Effector memory CD4-positive, alpha-beta T cell (primary cell): ENCODE results near the gene RBMS3.

ENCODE experiments used
- DNase-seq, 3 donors: peaks; one replicate each; pipeline ENCODE4 v3.0.0-alpha.2; 2020
- H3K27ac ChIP-seq: 2 replicates; pipeline ENCODE4 v1.7.0; 2013; ENCODE audit warnings: mild to moderate bottlenecking, low read length, moderate library complexity; ENCODE audit not compliant: insufficient read depth, poor library complexity, severe bottlenecking
- H3K27me3 ChIP-seq: replicated peaks from 2 replicates; pipeline ENCODE4 v1.7.0; 2013; ENCODE audit warnings: mild to moderate bottlenecking, low read length; ENCODE audit not compliant: insufficient read depth, control insufficient read depth, poor library complexity, severe bottlenecking
- H3K36me3 ChIP-seq: 2 replicates; pipeline ENCODE4 v1.7.0; 2013; ENCODE audit warnings: mild to moderate bottlenecking, low read length, moderate library complexity; ENCODE audit not compliant: control insufficient read depth, insufficient read depth
- H3K4me1 ChIP-seq: 2 replicates; pipeline ENCODE4 v1.7.0; 2013; ENCODE audit warnings: low read length, mild to moderate bottlenecking; ENCODE audit not compliant: control insufficient read depth, insufficient read depth, poor library complexity, severe bottlenecking
- H3K4me3 ChIP-seq: 2 replicates; pipeline ENCODE4 v1.7.0; 2013; ENCODE audit warnings: low read length, low read depth, mild to moderate bottlenecking; ENCODE audit not compliant: insufficient read depth, poor library complexity, severe bottlenecking
- H3K9me3 ChIP-seq: 2 replicates; pipeline ENCODE4 v1.7.0; 2013; ENCODE audit warnings: mild to moderate bottlenecking, low read length, moderate library complexity; ENCODE audit not compliant: control insufficient read depth

RBMS3 gene

GRCh38 chr3:29694331-29694730, 413.5 kb downstream of the RBMS3 start:
- no peak overlapping the region for H3K27ac ChIP-seq
- no peaks in the 10 kb centered on the region for H3K36me3 ChIP-seq
- no peaks in the 10 kb centered on the region for H3K27me3 ChIP-seq
- no peaks in the 10 kb centered on the region for H3K9me3 ChIP-seq
- DNase-seq = no peak
- H3K4me3 ChIP-seq = no peak overlapping the region
- no peaks in the 10 kb centered on the region for H3K4me1 ChIP-seq

- H3K27ac ChIP-seq = no peak overlapping the region
- no peak for DNase-seq
Observed at GRCh38 chr3:29694783-29695182, 413.9 kb downstream of the RBMS3 start.

GRCh38 chr3:29695201-29695600, 414.3 kb downstream of the RBMS3 start:
- Histone ChIP-seq H3K4me1 (no peaks in the 10 kb centered on the region), H3K9me3 (no peaks in the 10 kb centered on the region), H3K27me3 (no peaks in the 10 kb centered on the region), H3K36me3 (no peaks in the 10 kb centered on the region), H3K27ac (no peak overlapping the region), H3K4me3 (no peak overlapping the region)
- DNase-seq = no peak

More at GRCh38 chr3:29694783-29695182, 413.9 kb downstream of the RBMS3 start:
- no peaks in the 10 kb centered on the region for H3K9me3 ChIP-seq
- no peaks in the 10 kb centered on the region for H3K4me1 ChIP-seq
- H3K36me3 ChIP-seq = no peaks in the 10 kb centered on the region
- no peaks in the 10 kb centered on the region for H3K27me3 ChIP-seq
- no peak overlapping the region for H3K4me3 ChIP-seq

GRCh38 chr3:29695643-29696198, 414.9 kb downstream of the RBMS3 start:
- Histone ChIP-seq H3K27ac (no peak overlapping the region), H3K36me3 (no peaks in the 10 kb centered on the region), H3K4me3 (no peak overlapping the region), H3K9me3 (no peaks in the 10 kb centered on the region), H3K4me1 (no peaks in the 10 kb centered on the region), H3K27me3 (no peaks in the 10 kb centered on the region)
- no peak for DNase-seq

- H3K9me3 ChIP-seq = no peaks in the 10 kb centered on the region
- no peaks in the 10 kb centered on the region for H3K27me3 ChIP-seq
- DNase-seq = no peak
- no peak overlapping the region for H3K27ac ChIP-seq
- no peaks in the 10 kb centered on the region for H3K4me1 ChIP-seq
- H3K4me3 ChIP-seq = no peak overlapping the region
- no peaks in the 10 kb centered on the region for H3K36me3 ChIP-seq
Observed at GRCh38 chr3:29696311-29696710, 415.4 kb downstream of the RBMS3 start.

DNA sequence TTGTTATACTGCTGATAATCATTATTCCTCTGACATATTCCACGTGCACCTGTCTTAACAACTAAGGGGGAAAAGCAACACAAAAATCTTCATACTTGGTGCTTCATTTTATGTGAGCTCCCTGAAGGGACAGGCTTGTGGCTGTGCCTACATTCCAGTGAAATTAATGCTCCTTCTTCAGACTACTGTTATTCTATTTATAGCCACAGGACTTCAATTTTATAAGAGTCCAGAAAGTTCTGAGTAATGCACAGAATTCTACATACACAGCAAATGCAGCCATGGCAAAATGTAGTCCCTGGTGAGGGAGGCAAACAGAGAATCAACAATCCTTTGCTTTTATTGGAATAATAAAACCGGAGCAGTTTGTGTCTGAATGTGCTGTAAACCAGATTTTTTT, 417.1 kb downstream of the RBMS3 start:
- no peaks in the 10 kb centered on the region for H3K4me1 ChIP-seq
- no peaks in the 10 kb centered on the region for H3K36me3 ChIP-seq
- no peaks in the 10 kb centered on the region for H3K27me3 ChIP-seq
- H3K4me3 ChIP-seq = no peak overlapping the region
- no peak overlapping the region for H3K27ac ChIP-seq
- no peak for DNase-seq
- no peaks in the 10 kb centered on the region for H3K9me3 ChIP-seq

GRCh38 chr3:29700256-29700655, 419.4 kb downstream of the RBMS3 start:
- no peaks in the 10 kb centered on the region for H3K27me3 ChIP-seq
- no peaks in the 10 kb centered on the region for H3K36me3 ChIP-seq
- DNase-seq = no peak
- H3K27ac ChIP-seq = no peak overlapping the region
- no peak overlapping the region for H3K4me3 ChIP-seq
- H3K4me1 ChIP-seq = no peaks in the 10 kb centered on the region
- H3K9me3 ChIP-seq = no peaks in the 10 kb centered on the region

DNA sequence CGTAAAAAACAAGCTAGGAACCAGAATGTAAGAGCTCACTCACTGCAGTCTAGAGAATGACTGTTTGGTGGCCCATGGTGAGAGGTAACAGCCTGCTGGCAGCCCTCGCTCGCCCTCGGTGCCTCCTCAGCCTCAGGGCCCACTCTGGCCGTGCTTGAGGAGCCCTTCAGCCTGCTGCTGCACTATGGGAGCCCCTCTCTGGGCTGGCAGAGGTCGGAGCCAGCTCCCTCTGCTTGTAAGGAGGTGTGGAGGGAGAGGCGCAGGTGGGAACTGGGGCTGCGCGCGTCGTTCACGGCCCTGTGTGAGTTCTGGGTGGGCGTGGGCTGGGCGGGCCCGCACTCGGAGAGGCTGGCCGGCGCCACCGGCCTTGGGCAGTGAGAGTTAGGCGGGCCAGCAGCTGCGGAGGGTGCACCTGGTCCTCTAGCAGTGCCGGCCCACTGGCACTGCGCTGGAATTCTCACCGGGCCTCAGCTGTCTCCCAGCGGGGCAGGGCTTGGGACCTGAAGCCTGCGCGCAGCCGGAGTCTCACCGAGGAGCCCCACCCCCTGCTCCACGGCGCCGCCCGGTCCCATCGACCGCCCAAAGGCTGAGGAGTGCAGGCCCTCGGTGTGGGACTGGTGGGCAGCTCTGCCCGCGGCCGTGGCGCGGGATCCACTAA, 420.6 kb downstream of the RBMS3 start:
- Histone ChIP-seq H3K4me3 (no peak overlapping the region), H3K36me3 (no peaks in the 10 kb centered on the region)

GRCh38 chr3:29705906-29706844, 425.3 kb downstream of the RBMS3 start:
- DNase-seq = no peak
- Histone ChIP-seq H3K27me3 (no peaks in the 10 kb centered on the region), H3K4me3 (no peak overlapping the region), H3K4me1 (no peaks in the 10 kb centered on the region), H3K36me3 (no peaks in the 10 kb centered on the region), H3K27ac (no peak overlapping the region), H3K9me3 (no peaks in the 10 kb centered on the region)

More for the DNA sequence above, 420.6 kb downstream of the RBMS3 start:
- Histone ChIP-seq H3K27ac (no peak overlapping the region), H3K9me3 (no peaks in the 10 kb centered on the region), H3K4me1 (no peaks in the 10 kb centered on the region), H3K27me3 (no peaks in the 10 kb centered on the region)
- DNase-seq = no peak

- H3K4me3 ChIP-seq = no peak overlapping the region
- no peaks in the 10 kb centered on the region for H3K27me3 ChIP-seq
- DNase-seq = no peak
- no peak overlapping the region for H3K27ac ChIP-seq
- no peaks in the 10 kb centered on the region for H3K4me1 ChIP-seq
- H3K9me3 ChIP-seq = no peaks in the 10 kb centered on the region
- no peaks in the 10 kb centered on the region for H3K36me3 ChIP-seq
Observed at GRCh38 chr3:29708884-29709283, 428.0 kb downstream of the RBMS3 start.
